Measurements from ENCODE around the gene IQSEC1.

- no peak for TF ChIP-seq CTCF (IDR thresholded peaks at IDR 0.05)
- TF ChIP-seq POLR2AphosphoS5 (IDR thresholded peaks at IDR 0.05) = peak in 1 of 4 donors; percentile 19
- no peak for TF ChIP-seq POLR2A (IDR thresholded peaks at IDR 0.05)
- TF ChIP-seq EP300 (IDR thresholded peaks at IDR 0.05) = no peak
Observed at GRCh38 chr3:13022348-13023234, 50.6 kb downstream of the IQSEC1 start.

Data from sigmoid colon (tissue), 4 donors.